WERI-Rb-1 (cell line): ENCODE data around the gene RHBDD1.

ENCODE experiments used
- DNase-seq: peaks from one replicate; pipeline ENCODE4 v3.0.0-alpha.2; 2020
- H3K27ac ChIP-seq: fragments of 250-450 bp; sonication (Bioruptor Pico); 2 replicates; pipeline ENCODE4 v1.5.1; 2020; ENCODE audit warnings: mild to moderate bottlenecking, moderate library complexity
- H3K27me3 ChIP-seq: fragments of 250-450 bp; sonication (Bioruptor Pico); 2 replicates; pipeline ENCODE4 v1.5.1; 2021; ENCODE audit warnings: mild to moderate bottlenecking, low read depth, moderate library complexity; ENCODE audit not compliant: insufficient read depth, severe bottlenecking
- H3K36me3 ChIP-seq: fragments of 250-450 bp; sonication (Bioruptor Pico); 2 replicates; pipeline ENCODE4 v1.5.1; 2020; ENCODE audit warnings: mild to moderate bottlenecking, moderate library complexity
- H3K4me3 ChIP-seq: 2 replicates; pipeline ENCODE4 v1.5.1; 2011; ENCODE audit warnings: low read depth, mild to moderate bottlenecking, control low read depth, low read length
- H3K9me3 ChIP-seq: fragments of 250-450 bp; sonication (Bioruptor Pico); 2 replicates; pipeline ENCODE4 v1.5.1; 2021; ENCODE audit warnings: mild to moderate bottlenecking, moderate library complexity; ENCODE audit not compliant: severe bottlenecking
- CTCF ChIP-seq: IDR thresholded peaks from 2 replicates; pipeline ENCODE4 v1.5.1; 2011; ENCODE audit warnings: low read depth, mild to moderate bottlenecking, control low read depth, inconsistent platforms, low read length

The RHBDD1 gene

DNA sequence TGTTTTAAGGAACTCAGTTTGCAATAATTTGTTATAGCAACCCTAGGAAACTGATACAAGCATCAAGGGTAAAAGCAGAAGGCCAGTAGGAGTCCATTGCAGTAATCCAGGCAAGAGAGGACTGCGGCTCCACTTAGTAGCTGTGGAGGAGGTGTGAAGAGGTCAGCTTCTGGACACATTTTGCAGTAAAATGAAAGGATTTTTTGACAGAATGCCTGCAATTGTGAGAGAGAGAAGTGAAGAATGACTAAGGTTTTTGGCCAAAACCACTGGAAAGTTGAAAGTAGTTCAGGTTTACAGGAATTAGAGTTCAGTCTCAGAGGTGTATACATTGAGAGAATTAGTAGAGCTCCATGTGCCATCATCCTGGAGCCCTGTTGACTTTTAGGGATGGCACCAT lies 129.5 kb downstream of the RHBDD1 start:
- Histone ChIP-seq H3K36me3 (no peaks in the 10 kb centered on the region), H3K27me3 (no peaks in the 10 kb centered on the region), H3K4me3 (no peak overlapping the region), H3K9me3 (no peaks in the 10 kb centered on the region), H3K27ac (no peak overlapping the region)
- DNase-seq, result no peak
- TF ChIP-seq CTCF, result no peak

GRCh38 chr2:226969417-226970080 lies 133.7 kb downstream of the RHBDD1 start:
- Histone ChIP-seq H3K27me3 (no peaks in the 10 kb centered on the region), H3K27ac (no peak overlapping the region), H3K36me3 (no peaks in the 10 kb centered on the region), H3K4me3 (no peak overlapping the region), H3K9me3 (no peaks in the 10 kb centered on the region)
- DNase-seq, result no peak
- TF ChIP-seq CTCF, result no peak

GRCh38 chr2:226970362-226970761 lies 134.5 kb downstream of the RHBDD1 start:
- Histone ChIP-seq H3K4me3 (no peak overlapping the region), H3K9me3 (no peaks in the 10 kb centered on the region), H3K27ac (no peak overlapping the region), H3K27me3 (no peaks in the 10 kb centered on the region), H3K36me3 (no peaks in the 10 kb centered on the region)
- TF ChIP-seq CTCF, result no peak
- no peak for DNase-seq

DNA sequence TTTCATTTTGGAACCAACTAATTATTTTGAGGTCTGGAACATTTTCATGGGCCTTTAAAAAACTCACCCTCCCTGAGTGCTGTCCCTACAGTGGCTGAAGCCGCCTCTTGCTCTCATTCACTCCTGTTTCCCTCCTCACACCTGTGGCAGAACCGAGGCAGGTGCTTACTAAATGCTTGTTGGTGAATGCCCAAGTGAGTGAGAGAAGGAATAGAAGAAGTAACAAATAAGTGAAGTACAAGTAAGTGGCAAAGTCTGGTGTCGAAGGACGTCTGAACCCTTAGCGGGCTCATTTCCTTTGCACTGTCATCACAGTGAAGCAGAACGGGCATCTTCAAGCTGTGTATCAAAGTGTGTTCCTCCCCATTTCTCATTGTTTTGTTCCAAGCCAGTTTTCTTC lies 135.2 kb downstream of the RHBDD1 start:
- Histone ChIP-seq H3K27ac (no peak overlapping the region), H3K9me3 (no peaks in the 10 kb centered on the region), H3K27me3 (no peaks in the 10 kb centered on the region), H3K36me3 (no peaks in the 10 kb centered on the region), H3K4me3 (no peak overlapping the region)
- no peak for DNase-seq
- TF ChIP-seq CTCF, result no peak

DNA sequence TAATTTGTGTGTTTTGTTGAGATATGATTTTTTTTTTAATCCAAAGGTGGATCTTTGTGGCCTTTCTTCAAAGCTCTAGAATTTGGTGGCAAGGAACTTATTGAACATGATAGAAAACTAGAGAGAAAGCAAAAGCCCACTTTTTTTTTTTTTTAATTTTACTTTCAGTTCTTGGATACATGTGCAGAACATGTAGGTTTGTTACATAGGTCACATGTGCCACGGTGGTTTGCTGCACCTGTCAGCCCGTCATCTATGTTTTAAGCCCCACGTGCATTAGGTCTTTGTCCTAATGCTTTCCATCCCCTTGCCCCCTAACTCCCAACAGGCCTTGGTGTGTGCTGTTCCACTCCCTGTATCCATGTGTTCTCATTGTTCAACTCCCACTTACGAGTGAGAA lies 135.9 kb downstream of the RHBDD1 start:
- H3K9me3 ChIP-seq, result no peaks in the 10 kb centered on the region
- no peak overlapping the region for H3K4me3 ChIP-seq
- no peaks in the 10 kb centered on the region for H3K27me3 ChIP-seq
- H3K27ac ChIP-seq, result no peak overlapping the region
- TF ChIP-seq CTCF, result no peak
- DNase-seq, result no peak
- no peaks in the 10 kb centered on the region for H3K36me3 ChIP-seq

- Histone ChIP-seq H3K9me3 (no peaks in the 10 kb centered on the region), H3K27ac (no peak overlapping the region), H3K4me3 (no peak overlapping the region), H3K27me3 (no peaks in the 10 kb centered on the region), H3K36me3 (no peaks in the 10 kb centered on the region)
- DNase-seq, result no peak
- TF ChIP-seq CTCF, result no peak
These were observed 138.0 kb downstream of the RHBDD1 start for GRCh38 chr2:226973816-226974215.
